Eye (tissue), 1 donor: ENCODE results near the gene ZNF500.
A peak's percentile ranks its signal among the peaks of the same experiment; 100 is the strongest.

Source experiments
- DNase-seq: peaks from one replicate; pipeline ENCODE4 v3.0.0-alpha.2; 2015

ZNF500 gene

GRCh38 chr16:4766875-4767628 lies at the start of gene ZNF500:
TSS of gene ZNF500 (minus strand) at chr16:4767162. CDS start at chr16:4765978, 1,184 bp downstream.
- peak; percentile 98 for DNase-seq

- no peak for DNase-seq
These were observed 47.7 kb upstream of the ZNF500 start for GRCh38 chr16:4814542-4815173.

- DNase-seq = no peak
These were observed 47.1 kb upstream of the ZNF500 start for GRCh38 chr16:4814046-4814445.

GRCh38 chr16:4813251-4814003 lies 46.5 kb upstream of the ZNF500 start:
- DNase-seq = no peak

- no peak for DNase-seq
These were observed 44.8 kb upstream of the ZNF500 start for GRCh38 chr16:4811773-4812172.

GRCh38 chr16:4811242-4811641 lies 44.3 kb upstream of the ZNF500 start:
- no peak for DNase-seq

GRCh38 chr16:4806280-4806679 lies 39.3 kb upstream of the ZNF500 start:
- no peak for DNase-seq

- no peak for DNase-seq
These were observed 38.3 kb upstream of the ZNF500 start for GRCh38 chr16:4805231-4805630.

GRCh38 chr16:4803898-4804762 lies 37.2 kb upstream of the ZNF500 start:
- no peak for DNase-seq

- peak; percentile 46 for DNase-seq
These were observed 36.5 kb upstream of the ZNF500 start for GRCh38 chr16:4803401-4803844.

- DNase-seq = peak; percentile 97
These were observed 35.8 kb upstream of the ZNF500 start for GRCh38 chr16:4802659-4803287.

GRCh38 chr16:4801962-4802658 lies 35.1 kb upstream of the ZNF500 start, which contains the start of gene ROGDI:
TSS of gene ROGDI (minus strand) at chr16:4802633. CDS start at chr16:4802571, 62 bp downstream.
- peak; percentile 84 for DNase-seq

GRCh38 chr16:4801051-4801961 lies 34.3 kb upstream of the ZNF500 start:
- DNase-seq = no peak

GRCh38 chr16:4800290-4801041 lies 33.5 kb upstream of the ZNF500 start:
- no peak for DNase-seq

- no peak for DNase-seq
These were observed 32.4 kb upstream of the ZNF500 start for GRCh38 chr16:4799171-4799855.

GRCh38 chr16:4798456-4798855 lies 31.5 kb upstream of the ZNF500 start:
- DNase-seq = no peak

GRCh38 chr16:4797805-4798252 lies 30.9 kb upstream of the ZNF500 start:
- DNase-seq = no peak

GRCh38 chr16:4796982-4797804 lies 30.2 kb upstream of the ZNF500 start:
- DNase-seq = no peak
